Endometrium (tissue), 2 donors: ENCODE results near the gene KEAP1.
"Not testable (repeated sequence)": the region's sequence is repeated elsewhere in the genome, so short reads cannot be mapped to it uniquely, and the experiment has no call there.

Experiments used
- FAIRE-seq: peaks from 2 replicates; lab custom pipeline; 2012; peaks lifted over from hg19 to GRCh38; lab: Jason Lieb, UNC
- donor health status: control.
- donor health status: control.

KEAP1 gene

GRCh38 chr19:10497371-10497770 lies 5.8 kb downstream of the KEAP1 start:
- FAIRE-seq, result no peak

- FAIRE-seq, result no peak
These were observed 11.6 kb downstream of the KEAP1 start for GRCh38 chr19:10491472-10492047.

- FAIRE-seq, result no peak
These were observed 16.6 kb downstream of the KEAP1 start for GRCh38 chr19:10486551-10486950.

DNA sequence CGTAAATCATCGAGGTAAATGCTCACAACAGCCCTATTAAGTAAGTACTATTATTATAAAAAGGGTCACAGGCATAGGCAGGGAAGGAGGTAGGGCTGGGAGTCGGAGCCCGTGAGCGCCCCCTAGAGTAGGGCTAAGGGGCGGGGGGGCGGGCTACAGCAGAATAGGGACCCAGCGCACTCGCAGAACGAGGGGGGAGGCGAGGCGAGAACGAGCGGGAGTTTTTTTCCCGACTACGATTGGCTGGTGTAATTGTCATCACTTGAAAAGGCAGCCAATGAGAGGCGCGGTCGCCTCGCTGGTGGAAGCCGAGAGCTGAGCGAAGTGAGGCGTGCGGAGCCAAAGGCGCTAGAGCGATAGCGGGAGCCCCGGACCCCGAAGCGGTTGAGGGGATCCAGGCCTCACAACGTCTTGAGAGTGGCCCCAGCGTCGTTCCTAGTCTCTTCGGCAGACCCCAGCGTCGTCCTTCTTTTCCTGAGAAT lies 24.2 kb downstream of the KEAP1 start:
- no peak for FAIRE-seq

- no peak for FAIRE-seq
These were observed 24.7 kb downstream of the KEAP1 start for GRCh38 chr19:10478476-10478875.

GRCh38 chr19:10474962-10475451 lies 28.1 kb downstream of the KEAP1 start:
- FAIRE-seq, result no peak

- no peak for FAIRE-seq
These were observed 30.0 kb downstream of the KEAP1 start for GRCh38 chr19:10473192-10473591.

- no peak for FAIRE-seq
These were observed 31.2 kb downstream of the KEAP1 start for GRCh38 chr19:10471909-10472308.

DNA sequence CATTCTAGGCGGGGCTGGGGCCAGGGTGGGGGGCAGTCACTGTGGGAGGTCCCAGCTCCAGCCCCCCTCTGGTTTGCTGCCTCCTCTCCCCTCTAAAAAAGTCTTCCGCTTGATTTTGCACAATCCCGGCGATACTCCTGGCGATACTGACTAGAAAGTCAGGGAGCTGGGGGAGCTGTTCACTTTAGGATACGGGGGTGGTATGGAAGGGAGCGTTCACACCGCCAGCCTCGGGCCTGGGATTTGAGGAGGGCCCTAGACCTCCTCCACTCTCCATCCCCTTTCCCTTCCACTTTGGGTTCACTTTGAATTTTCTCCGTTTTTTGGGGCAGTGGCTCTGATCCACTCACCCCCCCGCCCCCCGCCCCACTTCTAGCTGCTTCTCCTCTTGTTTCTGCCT lies 35.0 kb downstream of the KEAP1 start:
- FAIRE-seq, result no peak

DNA sequence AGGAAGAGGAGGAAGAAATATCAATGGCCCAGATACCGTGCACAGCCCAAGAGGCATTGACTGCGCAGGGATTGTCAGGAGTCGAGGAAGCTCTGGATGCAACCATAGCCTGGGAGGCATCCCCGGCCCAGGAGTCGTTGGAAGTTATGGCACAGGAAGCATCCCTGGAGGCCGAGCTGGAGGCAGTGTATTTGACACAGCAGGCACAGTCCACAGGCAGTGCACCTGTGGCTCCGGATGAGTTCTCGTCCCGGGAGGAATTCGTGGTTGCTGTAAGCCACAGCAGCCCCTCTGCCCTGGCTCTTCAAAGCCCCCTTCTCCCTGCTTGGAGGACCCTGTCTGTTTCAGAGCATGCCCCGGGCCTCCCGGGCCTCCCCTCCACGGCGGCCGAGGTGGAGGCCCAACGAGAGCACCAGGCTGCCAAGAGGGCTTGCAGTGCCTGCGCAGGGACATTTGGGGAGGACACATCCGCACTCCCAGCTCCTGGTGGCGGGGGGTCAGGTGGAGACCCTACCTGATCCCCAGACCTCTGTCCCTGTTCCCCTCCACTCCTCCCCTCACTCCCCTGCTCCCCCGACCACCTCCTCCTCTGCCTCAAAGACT lies 36.0 kb downstream of the KEAP1 start:
- no peak for FAIRE-seq

DNA sequence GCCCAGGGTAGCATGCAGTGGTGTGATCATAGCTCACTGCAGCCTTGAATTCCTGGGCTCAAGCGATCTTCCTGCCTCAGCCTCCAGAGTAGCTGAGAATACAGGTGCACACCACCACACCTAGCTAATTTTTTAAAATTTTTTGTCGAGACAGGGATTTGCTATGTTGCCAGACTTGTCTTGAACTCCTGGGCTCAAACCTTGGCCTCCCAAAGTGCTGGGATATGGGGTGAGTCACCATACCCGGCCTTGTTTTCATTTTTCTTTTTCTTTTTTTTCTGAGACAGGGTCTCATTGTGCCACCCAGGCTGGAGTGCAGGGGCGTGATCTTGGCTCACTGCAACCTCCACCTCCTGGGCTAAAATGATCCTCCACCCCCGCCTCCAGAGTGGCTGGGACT lies 38.7 kb downstream of the KEAP1 start:
- no peak for FAIRE-seq

- no peak for FAIRE-seq
These were observed 40.6 kb downstream of the KEAP1 start for GRCh38 chr19:10462557-10462956.

- not testable (repeated sequence) for FAIRE-seq
These were observed 41.1 kb downstream of the KEAP1 start for GRCh38 chr19:10462042-10462441.

- no peak for FAIRE-seq
These were observed 41.9 kb downstream of the KEAP1 start for GRCh38 chr19:10461047-10461949.

GRCh38 chr19:10460714-10461046 lies 42.5 kb downstream of the KEAP1 start:
- FAIRE-seq, result no peak

- FAIRE-seq, result not testable (repeated sequence)
These were observed 44.4 kb downstream of the KEAP1 start for GRCh38 chr19:10458733-10459132.

DNA sequence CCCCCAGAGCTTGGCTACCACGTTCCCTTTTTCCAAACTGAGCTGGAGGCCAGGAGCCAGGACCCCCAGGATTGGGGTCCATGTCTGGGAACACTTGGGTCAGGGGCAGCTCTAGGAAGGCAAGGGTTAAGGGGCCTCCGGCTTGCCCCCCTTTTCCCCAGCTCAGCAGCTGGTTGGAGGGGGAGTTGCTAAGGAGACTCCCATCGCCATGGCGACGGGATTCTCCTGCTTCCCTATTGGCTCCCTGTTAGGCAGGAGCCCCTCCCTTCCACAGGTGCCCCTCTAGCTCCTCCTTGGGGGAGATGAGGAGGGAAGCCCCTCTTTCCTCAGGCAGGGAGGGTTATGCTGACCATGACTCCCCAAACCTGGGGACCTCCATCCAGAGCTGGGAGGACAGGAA lies 48.9 kb downstream of the KEAP1 start:
- FAIRE-seq, result no peak

GRCh38 chr19:10453852-10454251 lies 49.3 kb downstream of the KEAP1 start:
- no peak for FAIRE-seq

DNA sequence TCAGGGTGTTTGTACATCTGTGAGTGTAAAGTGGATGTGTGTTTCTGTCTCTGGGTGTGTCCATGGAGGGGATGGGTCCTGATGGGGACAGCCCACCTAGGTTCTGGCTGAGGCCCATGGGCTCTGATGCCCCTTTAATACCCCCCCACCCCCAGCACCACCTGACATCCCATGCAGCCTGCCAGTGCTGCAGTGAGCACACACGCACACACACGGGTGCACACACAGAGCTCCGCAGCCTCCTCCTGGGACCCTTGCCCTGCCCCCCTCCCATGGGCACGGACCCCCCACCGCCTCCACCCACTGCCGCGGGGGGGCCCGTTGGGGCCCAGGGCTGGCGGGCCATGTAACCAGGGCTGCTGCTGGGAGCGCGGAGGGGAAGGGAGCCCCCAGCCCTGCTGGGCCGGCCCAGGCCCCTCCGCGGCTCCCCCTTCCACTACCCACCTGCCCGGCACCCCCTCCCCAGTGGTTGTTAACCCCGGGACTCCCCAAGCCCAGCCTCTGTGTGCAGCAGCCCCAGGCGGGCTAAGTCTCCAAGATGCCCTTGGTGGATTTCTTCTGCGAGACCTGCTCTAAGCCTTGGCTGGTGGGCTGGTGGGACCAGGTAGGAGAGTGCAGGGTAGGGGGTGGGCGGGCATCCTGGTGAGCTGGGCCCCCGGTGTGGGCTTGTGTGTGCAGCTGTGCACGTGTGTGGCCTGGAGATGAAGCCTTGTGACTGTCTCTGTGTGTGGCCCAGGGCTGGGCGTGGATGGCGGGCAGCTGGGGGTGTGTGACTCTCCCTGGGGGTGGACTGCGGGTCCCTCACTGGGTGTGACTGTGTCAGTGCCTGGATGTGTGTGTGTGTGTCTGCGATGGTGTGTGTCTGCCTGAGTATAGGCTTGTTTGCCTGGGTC lies 50.2 kb downstream of the KEAP1 start:
- no peak for FAIRE-seq

DNA sequence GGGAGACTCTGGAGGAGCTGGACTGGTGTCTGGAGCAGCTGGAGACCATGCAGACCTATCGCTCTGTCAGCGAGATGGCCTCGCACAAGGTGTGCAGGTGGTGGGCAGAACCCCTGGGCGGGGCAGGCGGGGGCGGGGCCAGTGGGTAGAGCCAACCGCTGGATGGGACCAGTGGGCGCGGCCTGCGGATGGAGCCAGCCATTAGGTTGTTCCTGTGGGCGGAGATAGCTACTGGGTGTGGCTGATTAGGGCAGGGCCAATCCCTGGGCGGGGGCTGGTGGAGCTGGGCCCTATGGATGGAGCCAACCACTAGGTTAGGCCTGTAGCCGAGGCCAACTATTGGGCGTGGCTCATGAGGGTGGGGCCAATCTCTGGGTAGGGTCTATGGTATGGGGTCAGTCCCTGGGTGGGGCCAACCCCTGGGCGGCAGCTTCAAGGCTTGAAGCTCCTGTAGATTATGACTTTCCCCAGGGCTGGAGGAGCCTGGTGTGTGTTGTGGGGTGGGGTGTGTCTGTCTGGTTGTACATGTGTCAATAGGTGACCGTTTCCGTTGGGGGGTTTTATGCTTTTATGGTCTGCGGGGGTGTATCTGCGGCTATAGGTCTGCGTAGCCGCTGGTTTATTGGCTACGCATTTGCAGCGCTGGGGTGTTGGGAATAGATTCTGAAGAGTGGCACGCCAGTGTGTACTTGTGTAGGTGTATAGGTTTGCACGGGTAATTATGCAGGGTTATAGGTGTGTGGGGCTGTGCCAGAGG lies 52.1 kb downstream of the KEAP1 start:
- no peak for FAIRE-seq

DNA sequence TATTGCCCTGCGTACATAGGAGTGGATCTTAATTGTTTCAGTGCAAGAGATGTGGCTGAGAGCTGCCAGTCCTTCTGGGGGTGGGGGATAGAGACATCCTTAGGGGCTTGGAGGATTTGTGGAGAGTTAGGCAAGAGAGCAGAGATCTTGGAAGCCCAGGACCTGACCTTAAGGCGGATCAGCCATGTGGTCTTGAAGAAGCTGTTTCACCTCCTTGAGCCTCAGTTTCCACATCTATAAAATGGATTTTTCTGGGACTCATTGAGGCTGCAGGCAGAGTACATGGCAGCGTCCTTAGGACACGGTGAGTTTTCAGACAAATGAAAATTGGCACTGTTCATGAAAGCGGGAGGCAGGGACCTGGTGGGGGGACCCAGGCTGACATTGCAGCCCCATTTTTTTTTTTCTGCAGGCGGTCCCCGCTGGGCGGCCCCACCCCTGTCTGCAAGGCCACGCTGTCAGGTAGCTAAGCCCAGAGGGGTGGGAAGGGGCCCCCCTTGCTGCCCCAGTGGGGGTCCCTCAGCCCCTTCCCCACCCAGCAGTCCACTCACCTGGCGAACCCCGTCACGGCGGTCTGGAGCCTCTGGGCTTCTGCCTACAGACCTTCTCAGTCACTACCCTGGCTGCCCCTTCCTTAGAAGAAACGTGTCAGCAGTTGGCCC lies 52.8 kb downstream of the KEAP1 start:
- no peak for FAIRE-seq
